Testis (tissue), 2 donors: ENCODE measurements around the gene SLC37A1.

Experiments
- CTCF ChIP-seq, 3 experiments: fragments of 450-650 bp in 2 of 3; fragments of 200-600 bp in 1 of 3; sonication (generic) in 1 of 3; IDR thresholded peaks; one replicate each; pipeline ENCODE4 v1.5.1; 2016 to 2019; ENCODE audit warnings: antibody characterized with exemption in 3 of 3, mild to moderate bottlenecking in 2 of 3, moderate library complexity in 1 of 3
- POLR2A ChIP-seq: fragments of 450-650 bp; IDR thresholded peaks from one replicate; pipeline ENCODE4 v1.6.1; 2017; ENCODE audit warnings: antibody characterized with exemption, mild to moderate bottlenecking, moderate library complexity

- no peak for TF ChIP-seq POLR2A
- no peak for TF ChIP-seq CTCF (IDR thresholded peaks at IDR 0.05)
These were observed 9.1 kb downstream of the SLC37A1 start for GRCh38 chr21:42522771-42523170.
